Stimulated activated CD8-positive, alpha-beta memory T cell treated with anti-CD3 and anti-CD28 coated beads, Interleukin-15, amount 100 ng/mL, for 1 hour (primary cell): Measurements from ENCODE around the gene PTPN6.
A peak's percentile ranks its signal among the peaks of the same experiment; 100 is the strongest.

Experiments used
- DNase-seq: peaks from one replicate; pipeline ENCODE4 v3.0.0-alpha.2; 2020; ENCODE audit warnings: low read depth

The PTPN6 gene

GRCh38 chr12:6923003-6923732 is 28.0 kb upstream of the PTPN6 start:
- DNase-seq, result no peak

DNA sequence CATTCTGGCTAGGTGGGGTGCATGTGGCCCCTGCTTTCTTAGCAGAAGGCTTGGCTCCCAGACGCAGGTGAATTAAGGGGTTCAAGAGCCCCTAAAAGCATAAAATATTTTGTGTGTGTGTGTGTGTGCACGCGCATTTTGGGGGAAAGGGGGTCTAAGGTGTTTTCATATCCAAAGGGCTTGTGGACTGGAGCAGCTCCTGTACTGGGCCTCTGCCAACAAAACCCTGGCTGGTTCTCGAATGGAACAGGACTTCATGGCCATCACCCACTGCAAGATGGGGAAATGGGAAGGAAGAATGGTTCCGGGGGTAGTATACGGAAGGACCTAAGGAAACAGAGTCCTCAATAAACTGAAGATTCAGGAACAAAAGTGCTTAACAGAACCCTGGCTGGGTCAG is 27.3 kb upstream of the PTPN6 start:
- no peak for DNase-seq

GRCh38 chr12:6925239-6925539 is 26.0 kb upstream of the PTPN6 start:
- DNase-seq, result no peak

DNA sequence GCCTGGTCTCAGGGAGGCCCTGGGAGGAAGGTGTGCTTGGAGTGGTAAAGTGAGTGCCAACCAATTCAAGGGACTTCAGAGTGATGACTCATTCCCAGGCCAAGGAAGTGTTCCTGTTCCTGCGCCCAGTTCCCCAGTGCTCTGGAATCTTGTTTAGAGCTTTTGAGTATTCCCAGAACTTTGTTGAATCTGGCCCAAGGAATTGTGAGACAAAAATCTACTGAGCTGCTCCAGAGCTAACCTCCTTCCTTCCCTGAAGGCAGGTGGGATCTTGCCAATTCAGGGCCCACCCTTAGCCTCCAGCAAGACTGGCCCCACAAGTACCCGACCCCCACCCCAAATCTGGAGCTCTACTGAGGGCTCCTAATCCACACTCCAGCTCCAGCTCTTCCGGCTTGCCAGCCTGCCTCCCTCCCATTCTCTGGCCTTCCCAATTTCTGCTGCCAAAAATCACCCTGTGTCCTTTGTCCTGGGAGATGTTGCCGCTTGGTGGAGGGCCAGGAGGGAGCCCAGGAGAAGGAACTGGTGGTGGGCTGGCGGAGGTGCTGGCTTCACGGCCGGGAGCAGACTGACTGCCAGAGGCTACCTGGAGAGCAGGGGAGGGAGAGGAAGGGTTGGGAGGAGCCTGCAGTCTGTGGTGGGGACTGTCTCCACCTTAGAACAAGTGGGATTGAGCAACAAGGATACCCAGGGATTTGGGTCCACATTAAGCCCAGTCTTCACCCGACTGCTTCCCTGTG is 25.4 kb upstream of the PTPN6 start:
- DNase-seq, result no peak

DNA sequence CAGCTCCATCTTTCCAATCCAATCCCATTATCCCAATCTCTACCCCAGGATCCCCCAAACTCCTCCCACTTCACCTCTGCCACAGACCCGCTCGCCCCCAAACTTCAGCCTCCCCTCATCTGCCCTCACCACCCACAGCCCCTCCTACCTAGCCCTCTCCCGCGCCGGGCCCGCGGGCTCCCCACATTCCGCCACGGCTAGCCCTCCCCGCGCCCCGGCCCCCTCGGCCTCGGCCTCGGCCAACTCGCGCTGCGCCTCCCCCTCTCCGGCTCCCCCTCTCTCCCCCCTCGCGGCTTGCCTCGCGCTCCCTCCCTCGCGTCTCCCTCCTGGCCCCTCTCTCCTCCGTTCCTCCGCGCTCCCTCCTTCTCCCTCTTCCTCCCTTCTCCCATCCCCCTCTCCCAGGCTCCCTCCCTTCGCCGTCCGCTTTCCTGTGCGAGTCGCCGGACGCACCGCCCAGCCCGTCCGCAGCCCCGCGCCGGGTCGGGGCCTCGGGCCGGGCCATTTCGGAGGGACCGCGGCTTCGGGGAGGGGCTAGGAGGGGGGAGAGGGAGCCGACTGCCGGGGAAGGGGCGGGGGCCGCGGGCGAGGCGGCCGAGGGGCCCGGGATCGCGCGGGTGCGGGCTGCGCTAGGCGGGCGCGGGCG is 23.7 kb upstream of the PTPN6 start, which contains the start of gene ATN1:
Gene ATN1 (plus strand): TSS at position 581 of the 643 bp plus-strand sequence. CDS start 6,043 bp downstream, outside the sequence.
- no peak for DNase-seq

DNA sequence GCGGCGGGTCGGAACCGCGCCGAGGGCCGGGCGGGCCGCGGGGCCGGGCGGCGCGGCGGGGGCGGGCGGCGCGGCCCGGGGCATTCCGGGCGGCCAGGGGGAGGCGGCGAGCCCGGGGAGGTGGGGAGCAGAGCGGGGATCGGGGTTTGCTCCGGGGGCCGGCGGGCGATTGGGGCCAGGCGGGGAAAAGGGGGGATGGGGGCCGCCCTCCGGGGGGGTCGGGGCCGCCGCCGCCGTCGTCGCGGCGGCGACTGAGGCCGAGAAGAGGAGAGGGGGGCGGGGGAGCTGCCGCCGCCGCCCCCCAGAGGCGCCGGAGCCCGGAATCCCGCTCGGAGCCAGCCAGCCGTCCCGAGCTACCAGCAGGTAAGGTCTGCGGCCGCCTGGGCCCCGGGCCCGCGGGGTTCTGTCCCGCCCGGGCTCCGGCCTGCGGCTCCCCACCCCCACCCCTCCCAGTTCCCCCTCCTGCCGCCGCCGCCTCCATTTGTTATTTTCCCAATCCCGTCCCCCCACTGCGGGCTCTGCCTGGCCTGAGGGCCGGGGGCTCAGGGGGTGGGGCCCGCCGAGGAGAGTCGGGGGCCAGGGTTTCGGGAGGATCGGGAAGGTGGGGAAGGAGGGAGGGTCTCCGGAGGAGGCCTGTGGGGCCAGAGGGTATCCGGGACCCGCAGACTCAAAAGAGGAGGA is 23.0 kb upstream of the PTPN6 start:
- DNase-seq, result no peak

DNA sequence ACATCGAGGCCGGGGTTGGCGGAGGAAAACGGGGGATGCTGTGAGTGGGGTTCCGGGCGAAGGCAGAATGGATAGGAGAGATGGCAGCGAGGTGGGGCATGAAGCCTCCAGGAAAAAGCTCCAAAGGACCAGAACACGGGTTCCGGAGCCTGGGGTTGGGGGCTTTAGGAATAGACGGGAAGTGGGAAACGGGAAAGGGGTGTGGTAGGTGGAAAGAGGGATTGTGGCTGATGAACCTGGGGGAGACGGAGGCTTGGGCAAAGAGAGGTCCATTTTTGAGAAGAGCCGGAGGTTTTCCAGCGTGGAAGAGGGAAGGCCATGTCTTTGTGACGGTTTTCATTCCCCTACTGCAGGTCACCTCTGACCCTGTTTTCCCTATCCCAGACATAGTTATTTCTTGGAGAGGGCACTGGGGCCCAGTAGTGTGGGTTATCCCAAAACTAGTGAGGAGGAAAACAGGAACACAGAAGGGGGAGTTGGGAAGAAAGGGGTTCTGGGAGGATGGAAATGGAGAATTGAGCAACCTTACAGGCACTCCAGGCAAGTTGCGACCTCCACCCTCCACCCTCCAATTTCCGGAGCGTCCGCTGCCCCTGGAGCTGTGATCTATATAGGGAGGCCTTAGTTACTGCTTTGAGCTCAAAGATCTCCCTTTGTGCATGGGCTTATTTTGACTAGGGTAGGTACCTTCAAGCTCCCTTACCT is 22.3 kb upstream of the PTPN6 start:
- no peak for DNase-seq

GRCh38 chr12:6929466-6930452 is 21.4 kb upstream of the PTPN6 start:
- DNase-seq, result no peak

- no peak for DNase-seq
Measured at GRCh38 chr12:6932766-6933165, 18.4 kb upstream of the PTPN6 start.

- DNase-seq, result no peak
Measured at GRCh38 chr12:6934110-6934509, 17.0 kb upstream of the PTPN6 start.

GRCh38 chr12:6935371-6936193 is 15.6 kb upstream of the PTPN6 start:
- no peak for DNase-seq

DNA sequence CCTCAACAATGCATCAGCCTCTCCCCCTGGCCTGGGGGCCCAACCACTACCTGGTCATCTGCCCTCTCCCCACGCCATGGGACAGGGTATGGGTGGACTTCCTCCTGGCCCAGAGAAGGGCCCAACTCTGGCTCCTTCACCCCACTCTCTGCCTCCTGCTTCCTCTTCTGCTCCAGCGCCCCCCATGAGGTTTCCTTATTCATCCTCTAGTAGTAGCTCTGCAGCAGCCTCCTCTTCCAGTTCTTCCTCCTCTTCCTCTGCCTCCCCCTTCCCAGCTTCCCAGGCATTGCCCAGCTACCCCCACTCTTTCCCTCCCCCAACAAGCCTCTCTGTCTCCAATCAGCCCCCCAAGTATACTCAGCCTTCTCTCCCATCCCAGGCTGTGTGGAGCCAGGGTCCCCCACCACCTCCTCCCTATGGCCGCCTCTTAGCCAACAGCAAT is 14.9 kb upstream of the PTPN6 start:
- no peak for DNase-seq

- no peak for DNase-seq
Measured at GRCh38 chr12:6936636-6937480, 14.3 kb upstream of the PTPN6 start.

DNA sequence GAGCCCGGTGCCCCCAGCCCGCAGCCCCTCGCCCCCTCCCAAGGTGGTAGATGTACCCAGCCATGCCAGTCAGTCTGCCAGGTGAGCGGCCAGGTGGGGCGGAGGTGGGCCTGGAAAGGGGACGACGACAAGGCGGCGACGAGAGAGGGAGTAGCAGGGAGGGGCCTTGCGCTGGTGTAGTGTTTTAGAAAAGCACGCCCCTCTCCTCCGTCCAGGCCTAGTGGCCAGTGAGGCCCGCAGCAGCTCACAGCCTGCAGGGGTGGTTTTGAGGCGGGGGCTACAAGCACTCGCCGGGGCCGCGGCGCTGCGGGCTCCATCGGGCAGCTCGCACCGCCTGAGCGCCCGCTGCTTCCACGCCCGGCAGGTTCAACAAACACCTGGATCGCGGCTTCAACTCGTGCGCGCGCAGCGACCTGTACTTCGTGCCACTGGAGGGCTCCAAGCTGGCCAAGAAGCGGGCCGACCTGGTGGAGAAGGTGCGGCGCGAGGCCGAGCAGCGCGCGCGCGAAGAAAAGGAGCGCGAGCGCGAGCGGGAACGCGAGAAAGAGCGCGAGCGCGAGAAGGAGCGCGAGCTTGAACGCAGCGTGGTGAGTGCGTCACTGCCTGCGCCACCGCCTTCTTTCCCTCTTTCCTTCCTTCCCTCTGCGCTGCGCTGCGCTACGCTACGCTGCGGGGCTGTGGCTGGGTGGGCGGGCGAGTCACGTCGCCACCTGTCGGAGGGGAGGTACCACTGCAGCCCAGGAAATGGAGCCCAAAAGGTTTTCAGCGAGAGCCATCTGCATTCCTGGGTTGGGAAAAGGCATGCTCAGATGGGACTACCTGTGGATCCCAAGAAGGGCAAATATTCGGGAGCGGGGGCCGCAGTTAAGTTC is 13.4 kb upstream of the PTPN6 start:
- peak; percentile 85 for DNase-seq

- DNase-seq, result no peak
Measured at GRCh38 chr12:6938353-6939190, 12.6 kb upstream of the PTPN6 start.

GRCh38 chr12:6939191-6939540 is 12.0 kb upstream of the PTPN6 start:
- DNase-seq, result no peak

- no peak for DNase-seq
Measured at GRCh38 chr12:6941267-6941666, 9.9 kb upstream of the PTPN6 start.
